Small intestine (tissue), 7 donors: Measurements from ENCODE around the gene NBEA. TPM values are rescaled to one million over a fixed set of nuclear protein-coding genes. Genes with fewer than 3 reads are reported as not detected.

Source experiments
- DNase-seq, 2 donors: peaks; one replicate each; pipeline versions ENCODE4 v3.0.0 to v3.0.0-alpha.2; 2013
- FAIRE-seq: peaks from 2 replicates; lab custom pipeline; 2012; peaks lifted over from hg19 to GRCh38; lab: Jason Lieb, UNC
- H3K27ac ChIP-seq, 3 donors: one replicate each; pipeline ENCODE4 v1.5.1; 2013; ENCODE audit warnings: low read length in 2 of 3, mild to moderate bottlenecking in 2 of 3, control low read depth in 1 of 3, inconsistent platforms in 1 of 3, low read depth in 1 of 3, moderate library complexity in 1 of 3
- H3K27me3 ChIP-seq, 3 donors: one replicate each; pipeline ENCODE4 v1.6.1; 2013; ENCODE audit warnings: low read length in 3 of 3, inconsistent platforms in 1 of 3; ENCODE audit not compliant: control insufficient read depth in 3 of 3, insufficient read depth in 3 of 3
- H3K36me3 ChIP-seq, 3 donors: one replicate each; pipeline ENCODE4 v1.6.1; 2013; ENCODE audit warnings: low read length in 3 of 3, inconsistent platforms in 1 of 3, low read depth in 1 of 3, mild to moderate bottlenecking in 1 of 3, moderate library complexity in 1 of 3; ENCODE audit not compliant: control insufficient read depth in 3 of 3, insufficient read depth in 2 of 3
- H3K4me1 ChIP-seq, 3 donors: one replicate each; pipeline ENCODE4 v1.6.1; 2013; ENCODE audit warnings: low read length in 2 of 3, inconsistent platforms in 1 of 3, low read depth in 1 of 3, mild to moderate bottlenecking in 1 of 3, moderate library complexity in 1 of 3; ENCODE audit not compliant: control insufficient read depth in 3 of 3, insufficient read depth in 2 of 3
- H3K4me3 ChIP-seq, 3 donors: one replicate each; pipeline ENCODE4 v1.5.1; 2013; ENCODE audit warnings: low read length in 3 of 3, control low read depth in 1 of 3, inconsistent platforms in 1 of 3, low read depth in 1 of 3, mild to moderate bottlenecking in 1 of 3, moderate library complexity in 1 of 3
- H3K9me3 ChIP-seq, 2 donors: one replicate each; pipeline ENCODE4 v1.6.1; 2013; ENCODE audit warnings: low read depth in 1 of 2, low read length in 1 of 2; ENCODE audit not compliant: control insufficient read depth in 2 of 2, insufficient read depth in 1 of 2
- WGBS, 3 donors: extraction: QIAGEN DNeasy Blood & Tissue Kit; methylation state at CpG; one replicate each; pipeline ENCODE4 v1.1.7; 2013; 5-methylcytosine and 5-hydroxymethylcytosine counted together
- polyA plus RNA-seq, 4 donors: library from polyadenylated mRNA; stranded (reverse) in 3 of 4; unstranded in 1 of 4; fragments of 200-250 nt in 3 of 4; fragments of 120-200 nt in 1 of 4; gene quantifications; one replicate each; pipeline versions ENCODE4 v1.2.1 to v1.2.3, GENCODE V29; 2013
- donor health status: healthy with polysubstance abuse.
- donor health status: control.
- donor health status: control.
- donor health status: Bipolar disorder and iron deficiency.
- donor health status: healthy.

NBEA gene
- polyA plus RNA-seq, 4 donors, result 1.1 to 3.1 (median 2.2) TPM

- Histone ChIP-seq H3K27ac (no peak overlapping the region), H3K27me3 (peaks cover 0 to 10% (median 0%) of the 10 kb centered on the region in 3 donors), H3K9me3 (no peaks in the 10 kb centered on the region), H3K4me3 (peak overlapping the region in 2 of 3 donors; percentile 66 to 68), H3K36me3 (no peaks in the 10 kb centered on the region), H3K4me1 (peaks cover 0 to 5% (median 0%) of the 10 kb centered on the region in 3 donors)
- DNase-seq (no peak), FAIRE-seq (no peak)
- 2 to 11% (median 6%) methylated on average over 13 of the region's 13 CpGs for WGBS, 3 donors
Measured at GRCh38 chr13:34941436-34941834, 635 bp upstream of the NBEA start.

- FAIRE-seq (no peak), DNase-seq (peak; percentile 25 to 44)
- WGBS, 3 donors, result 1 to 3% (median 1%) methylated on average over 50 to 62 of the region's 62 CpGs
- Histone ChIP-seq H3K36me3 (no peaks in the 10 kb centered on the region), H3K4me1 (peaks cover 0 to 5% (median 0%) of the 10 kb centered on the region in 3 donors), H3K27me3 (peaks cover 0 to 10% (median 0%) of the 10 kb centered on the region in 3 donors), H3K27ac (peak overlapping the region in 2 of 3 donors; percentile 14 to 16), H3K9me3 (no peaks in the 10 kb centered on the region), H3K4me3 (peak overlapping the region; percentile 66 to 69 (median 68))
Measured at GRCh38 chr13:34942732-34943435, 814 bp downstream of the NBEA start.

- Histone ChIP-seq H3K4me3 (peak overlapping the region in 2 of 3 donors; percentile 66 to 68), H3K36me3 (no peaks in the 10 kb centered on the region), H3K27me3 (peaks cover 0 to 10% (median 0%) of the 10 kb centered on the region in 3 donors), H3K27ac (peak overlapping the region in 1 of 3 donors; percentile 14), H3K9me3 (no peaks in the 10 kb centered on the region), H3K4me1 (peaks cover 0 to 5% (median 0%) of the 10 kb centered on the region in 3 donors)
- no peak for FAIRE-seq
- WGBS, 3 donors, result 20 to 34% (median 25%) methylated on average over 10 of the region's 10 CpGs
- peak in 1 of 2 donors; percentile 5 for DNase-seq
Measured at GRCh38 chr13:34943436-34944273, 1.6 kb downstream of the NBEA start.

- H3K4me1 ChIP-seq, result peaks cover 0 to 5% (median 0%) of the 10 kb centered on the region in 3 donors
- no peak overlapping the region for H3K4me3 ChIP-seq
- DNase-seq (no peak), FAIRE-seq (no peak)
- WGBS, 3 donors, result 55 to 78% (median 64%) methylated on average over 2 of the region's 2 CpGs
- no peak overlapping the region for H3K27ac ChIP-seq
- H3K9me3 ChIP-seq, result no peaks in the 10 kb centered on the region
- no peaks in the 10 kb centered on the region for H3K36me3 ChIP-seq
- peaks cover 0 to 10% (median 0%) of the 10 kb centered on the region in 3 donors for H3K27me3 ChIP-seq
Measured at GRCh38 chr13:34944274-34944634, 2.2 kb downstream of the NBEA start.

GRCh38 chr13:34944751-34945150, 2.7 kb downstream of the NBEA start:
- peaks cover 0 to 10% (median 0%) of the 10 kb centered on the region in 3 donors for H3K27me3 ChIP-seq
- 19 to 29% (median 23%) methylated on average over 2 of the region's 2 CpGs for WGBS, 3 donors
- DNase-seq, result no peak
- H3K4me1 ChIP-seq, result peaks cover 0 to 5% (median 0%) of the 10 kb centered on the region in 3 donors
- H3K9me3 ChIP-seq, result no peaks in the 10 kb centered on the region
- H3K27ac ChIP-seq, result no peak overlapping the region
- H3K36me3 ChIP-seq, result no peaks in the 10 kb centered on the region
- FAIRE-seq, result no peak
- no peak overlapping the region for H3K4me3 ChIP-seq

- Histone ChIP-seq H3K36me3 (no peaks in the 10 kb centered on the region), H3K9me3 (peaks cover 0 to 7% of the 10 kb centered on the region in 2 donors), H3K4me3 (no peak overlapping the region), H3K27me3 (no peaks in the 10 kb centered on the region), H3K27ac (no peak overlapping the region), H3K4me1 (no peaks in the 10 kb centered on the region)
- no peak for FAIRE-seq
- DNase-seq, result no peak
Measured at GRCh38 chr13:34951528-34951927, 9.5 kb downstream of the NBEA start.

GRCh38 chr13:34959489-34959888, 17.4 kb downstream of the NBEA start:
- 97 to 100% (median 100%) methylated on average over 1 of the region's 1 CpG for WGBS, 3 donors

GRCh38 chr13:34964558-34964957, 22.5 kb downstream of the NBEA start:
- Histone ChIP-seq H3K36me3 (no peaks in the 10 kb centered on the region), H3K27me3 (no peaks in the 10 kb centered on the region), H3K27ac (no peak overlapping the region), H3K9me3 (no peaks in the 10 kb centered on the region), H3K4me3 (no peak overlapping the region), H3K4me1 (peaks cover 0 to 8% (median 3%) of the 10 kb centered on the region in 3 donors)
- FAIRE-seq (no peak), DNase-seq (no peak)
- 86 to 88% (median 87%) methylated on average over 4 of the region's 4 CpGs for WGBS, 3 donors

More at GRCh38 chr13:34959489-34959888, 17.4 kb downstream of the NBEA start:
- Histone ChIP-seq H3K27ac (no peak overlapping the region), H3K27me3 (no peaks in the 10 kb centered on the region), H3K36me3 (no peaks in the 10 kb centered on the region), H3K4me3 (no peak overlapping the region), H3K4me1 (no peaks in the 10 kb centered on the region), H3K9me3 (no peaks in the 10 kb centered on the region)
- DNase-seq (no peak), FAIRE-seq (no peak)
